K562 (cell line): Measurements from ENCODE around the gene SPINT2. TPM values are rescaled to one million over a fixed set of nuclear protein-coding genes. Genes with fewer than 3 reads are reported as not detected.
A peak's percentile ranks its signal among the peaks of the same experiment; 100 is the strongest.

Source experiments
- ADNP ChIP-seq: fragments of 200-800 bp; sonication (Bioruptor generic); IDR thresholded peaks from 2 replicates; pipeline ENCODE4 v1.6.1; 2016; ENCODE audit warnings: missing genetic modification characterization, missing compliant biosample characterization
- CBFA2T3 ChIP-seq: fragments of 450-650 bp; IDR thresholded peaks from 2 replicates; pipeline ENCODE4 v1.6.1; 2017
- CEBPB ChIP-seq: fragments of 450-650 bp; IDR thresholded peaks from 2 replicates; pipeline ENCODE4 v1.6.1; 2016; ENCODE audit warnings: missing genetic modification characterization, missing compliant biosample characterization
- E2F6 ChIP-seq, 2 experiments: IDR thresholded peaks; 2 replicates each; pipeline ENCODE4 v1.6.1; 2011; ENCODE audit warnings: borderline replicate concordance in 1 of 2, control low read depth in 1 of 2, low read depth in 1 of 2, low read length in 1 of 2, mild to moderate bottlenecking in 1 of 2, mixed read lengths in 1 of 2, moderate library complexity in 1 of 2; ENCODE audit not compliant: insufficient read depth in 1 of 2, insufficient read length in 1 of 2, poor library complexity in 1 of 2, severe bottlenecking in 1 of 2; ENCODE audit errors: extremely low read depth in 1 of 2
- FOXM1 ChIP-seq, 2 experiments: fragments of 450-650 bp in 1 of 2; sonication (generic) in 1 of 2; formaldehyde crosslinking in 1 of 2; IDR thresholded peaks; 2 replicates each; pipeline versions ENCODE4 v1.6.1 to v1.9.0; 2017 to 2022; ENCODE audit warnings: low read depth in 2 of 2, mild to moderate bottlenecking in 2 of 2, missing genetic modification reagents in 1 of 2, moderate library complexity in 1 of 2
- HDAC2 ChIP-seq: fragments of 450-650 bp; IDR thresholded peaks from 2 replicates; pipeline ENCODE4 v1.6.1; 2016; ENCODE audit warnings: mild to moderate bottlenecking
- NBN ChIP-seq: fragments of 450-650 bp; IDR thresholded peaks from 2 replicates; pipeline ENCODE4 v1.6.1; 2016; ENCODE audit warnings: low read depth, mild to moderate bottlenecking
- NKRF ChIP-seq: fragments of 450-650 bp; IDR thresholded peaks from 2 replicates; pipeline ENCODE4 v1.6.1; 2016; ENCODE audit warnings: borderline replicate concordance
- NR2C1 ChIP-seq, 2 experiments: fragments of 450-650 bp; IDR thresholded peaks; 2 replicates each; pipeline ENCODE4 v1.6.1; 2017; ENCODE audit warnings: mild to moderate bottlenecking in 2 of 2, antibody characterized with exemption in 1 of 2, inconsistent platforms in 1 of 2, missing compliant biosample characterization in 1 of 2, missing genetic modification characterization in 1 of 2
- POLR2A ChIP-seq: fragments of 450-650 bp; conservative IDR thresholded peaks from 2 replicates; pipeline ENCODE4 v1.6.1; 2016
- SP1 ChIP-seq: sonication (generic); formaldehyde crosslinking; IDR thresholded peaks from 2 replicates; pipeline ENCODE4 v1.8.1; 2022; ENCODE audit warnings: mild to moderate bottlenecking, missing genetic modification reagents
- TAF9B ChIP-seq: fragments of 450-650 bp; IDR thresholded peaks from 2 replicates; pipeline ENCODE4 v1.6.1; 2018; ENCODE audit warnings: mild to moderate bottlenecking; ENCODE audit not compliant: partially characterized antibody
- ZFX ChIP-seq: sonication (generic); formaldehyde crosslinking; IDR thresholded peaks from 2 replicates; pipeline ENCODE4 v1.8.0; 2022; ENCODE audit warnings: mild to moderate bottlenecking, missing genetic modification reagents, moderate library complexity
- ZNF407 ChIP-seq: fragments of 450-650 bp; IDR thresholded peaks from 2 replicates; pipeline ENCODE4 v1.6.1; 2016; ENCODE audit warnings: low read depth
- ZNF707 ChIP-seq: fragments of 250-450 bp; sonication (Bioruptor Pico); conservative IDR thresholded peaks from 2 replicates; pipeline ENCODE4 v1.8.0; 2022; ENCODE audit warnings: inconsistent platforms, mild to moderate bottlenecking, moderate library complexity
- polyA plus RNA-seq, 8 experiments: library from polyadenylated mRNA; depleted of rRNA in 4 of 8; stranded (reverse) in 5 of 8; unstranded in 3 of 8; fragments of >200 nt; fragmentation: Nextera tagmentation in 2 of 8; fragmentation: Illumina TruSeq in 1 of 8; extraction: Ambion mirVana in 2 of 8; extraction: Trizol in 1 of 8; gene quantifications; 2 replicates each; pipeline versions ENCODE4 v1.2.1 to v1.2.3, GENCODE V29; 2011 to 2014; ENCODE audit warnings: inconsistent platforms in 1 of 8, missing spikeins in 1 of 8
- total RNA-seq, 7 experiments: library from RNA; depleted of rRNA in 6 of 7; stranded (reverse); fragments of >200 nt in 6 of 7; fragmentation: Illumina TruSeq in 2 of 7; extraction: Trizol in 2 of 7; gene quantifications; 2 replicates each; pipeline versions ENCODE4 v1.2.1 to v1.2.3, GENCODE V29; 2011 to 2021; ENCODE audit warnings: low replicate concordance in 1 of 7

Gene SPINT2
- total and polyA plus RNA-seq, 9 of the 15 experiments (the other 6 are each of a cell fraction or from before 2014, with no cell fraction given) = 0.65 to 4.5 (median 3.4) TPM

GRCh38 chr19:38315657-38316476 is 51.5 kb downstream of the SPINT2 start, which contains the start of gene YIF1B (continued):
- TF ChIP-seq NKRF = no peak
- no peak for TF ChIP-seq CBFA2T3
- peak; percentile 89 for TF ChIP-seq ZNF407
- peak; percentile 96 for TF ChIP-seq NR2C1 (IDR thresholded peaks at IDR 0.05)
- TF ChIP-seq NR2C1 (tag; IDR thresholded peaks at IDR 0.05) = peak; percentile 96
- peak; percentile 50 for TF ChIP-seq ZFX (CRISPR knock-in tag)
- TF ChIP-seq FOXM1 (IDR thresholded peaks at IDR 0.05; ENCODE audit: low read depth) = peak; percentile 64; the same call in 1 of the 2 replicates
- 0 out of 2 replicates have a peak, but pooled peaks have one; percentile 31 for TF ChIP-seq FOXM1 (CRISPR knock-in tag; IDR thresholded peaks at IDR 0.05; ENCODE audit: low read depth)
- TF ChIP-seq CEBPB (tag) = peak; percentile 65
- TF ChIP-seq NBN = peak; percentile 69; the same call in 1 of the 2 replicates
- TF ChIP-seq ZNF707 (CRISPR knock-in tag) = no peak
- TF ChIP-seq SP1 (CRISPR knock-in tag) = peak; percentile 58; the same call in 1 of the 2 replicates
- TF ChIP-seq E2F6 (IDR thresholded peaks at IDR 0.05; ENCODE audit: borderline replicate concordance in 1 of 2, extremely low read depth in 1 of 2, insufficient read depth in 1 of 2, insufficient read length in 1 of 2, low read depth in 1 of 2, low read length in 1 of 2, poor library complexity in 1 of 2, severe bottlenecking in 1 of 2) = peak in 1 of 2 experiments; percentile 44
- peak; percentile 89 for TF ChIP-seq HDAC2
- peak; percentile 37 for TF ChIP-seq TAF9B
- TF ChIP-seq POLR2A = peak; percentile 44
- peak; percentile 94; the same call in 1 of the 2 replicates for TF ChIP-seq ADNP (tag)
